Colonic mucosa (tissue), 4 donors: ENCODE results near the gene KDM5B. TPM values are rescaled to one million over a fixed set of nuclear protein-coding genes. Genes with fewer than 3 reads are reported as not detected.
"Not testable (repeated sequence)": the region's sequence is repeated elsewhere in the genome, so short reads cannot be mapped to it uniquely, and the experiment has no call there.

Source experiments
- DNase-seq: peaks from one replicate; pipeline ENCODE4 v3.0.0-alpha.2; 2020
- H3K27ac ChIP-seq: fragments of 200-600 bp; one replicate; pipeline ENCODE4 v1.8.0; 2021
- H3K27me3 ChIP-seq: fragments of 200-600 bp; one replicate; pipeline ENCODE4 v1.8.0; 2021
- H3K36me3 ChIP-seq: fragments of 200-600 bp; one replicate; pipeline ENCODE4 v1.8.0; 2021
- H3K4me1 ChIP-seq: fragments of 200-600 bp; one replicate; pipeline ENCODE4 v1.8.0; 2021; ENCODE audit warnings: mild to moderate bottlenecking
- H3K4me3 ChIP-seq: fragments of 200-600 bp; one replicate; pipeline ENCODE4 v1.8.0; 2021
- H3K9ac ChIP-seq, 2 donors: one replicate each; pipeline ENCODE4 v1.7.0; 2013; ENCODE audit warnings: control low read depth in 2 of 2, low read depth in 2 of 2, low read length in 2 of 2
- H3K9me3 ChIP-seq: fragments of 200-600 bp; one replicate; pipeline ENCODE4 v1.8.0; 2021
- intact Hi-C: fragments of 100-400 bp; cut with DNase I; formaldehyde crosslinking; loops from one replicate; pipeline ENCODE4 v1.14.1; 2022
- total RNA-seq, 2 donors: library from RNA; stranded (reverse); fragmentation: NEBNext Ultra II Directional in 1 of 2; extraction: Animal tissue kit (Norgen Biotek cat#: 25700) in 1 of 2; gene quantifications; one replicate each; pipeline ENCODE4 v1.2.1, GENCODE V29; 2021
- TF ChIP-seq, protein P1 (sequence below): fragments of 200-600 bp; IDR thresholded peaks from one replicate; pipeline ENCODE4 v1.8.0; 2022; ENCODE audit warnings: antibody characterized with exemption, mild to moderate bottlenecking
- donor health status: healthy.
- donor health status: DM: no; HTN: no; CAD: no.
- donor health status: DM: no; HTN: no; CAD: no.

Gene KDM5B
- total RNA-seq, 2 donors from 2014 or later = 70.1 to 93.4 TPM

- Histone ChIP-seq H3K27me3 (no peaks in the 10 kb centered on the region), H3K4me3 (no peak overlapping the region), H3K4me1 (no peaks in the 10 kb centered on the region), H3K27ac (no peak overlapping the region), H3K36me3 (no peaks in the 10 kb centered on the region), H3K9ac (no peak overlapping the region), H3K9me3 (no peaks in the 10 kb centered on the region)
- TF ChIP-seq, protein P1, sequence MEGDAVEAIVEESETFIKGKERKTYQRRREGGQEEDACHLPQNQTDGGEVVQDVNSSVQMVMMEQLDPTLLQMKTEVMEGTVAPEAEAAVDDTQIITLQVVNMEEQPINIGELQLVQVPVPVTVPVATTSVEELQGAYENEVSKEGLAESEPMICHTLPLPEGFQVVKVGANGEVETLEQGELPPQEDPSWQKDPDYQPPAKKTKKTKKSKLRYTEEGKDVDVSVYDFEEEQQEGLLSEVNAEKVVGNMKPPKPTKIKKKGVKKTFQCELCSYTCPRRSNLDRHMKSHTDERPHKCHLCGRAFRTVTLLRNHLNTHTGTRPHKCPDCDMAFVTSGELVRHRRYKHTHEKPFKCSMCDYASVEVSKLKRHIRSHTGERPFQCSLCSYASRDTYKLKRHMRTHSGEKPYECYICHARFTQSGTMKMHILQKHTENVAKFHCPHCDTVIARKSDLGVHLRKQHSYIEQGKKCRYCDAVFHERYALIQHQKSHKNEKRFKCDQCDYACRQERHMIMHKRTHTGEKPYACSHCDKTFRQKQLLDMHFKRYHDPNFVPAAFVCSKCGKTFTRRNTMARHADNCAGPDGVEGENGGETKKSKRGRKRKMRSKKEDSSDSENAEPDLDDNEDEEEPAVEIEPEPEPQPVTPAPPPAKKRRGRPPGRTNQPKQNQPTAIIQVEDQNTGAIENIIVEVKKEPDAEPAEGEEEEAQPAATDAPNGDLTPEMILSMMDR = no peak
- intact Hi-C loops = no loop called here
- no peak for DNase-seq
Observed at GRCh38 chr1:202837746-202838262, 29.6 kb upstream of the KDM5B start.

GRCh38 chr1:202836623-202837403 lies 28.6 kb upstream of the KDM5B start:
- intact Hi-C loops = no loop called here
- TF ChIP-seq, protein P1 = no peak
- H3K27me3 ChIP-seq = no peaks in the 10 kb centered on the region
- H3K4me3 ChIP-seq = no peak overlapping the region
- no peak overlapping the region for H3K27ac ChIP-seq
- H3K9ac ChIP-seq = no peak overlapping the region
- no peaks in the 10 kb centered on the region for H3K9me3 ChIP-seq
- no peaks in the 10 kb centered on the region for H3K4me1 ChIP-seq
- H3K36me3 ChIP-seq = no peaks in the 10 kb centered on the region
- no peak for DNase-seq

DNA sequence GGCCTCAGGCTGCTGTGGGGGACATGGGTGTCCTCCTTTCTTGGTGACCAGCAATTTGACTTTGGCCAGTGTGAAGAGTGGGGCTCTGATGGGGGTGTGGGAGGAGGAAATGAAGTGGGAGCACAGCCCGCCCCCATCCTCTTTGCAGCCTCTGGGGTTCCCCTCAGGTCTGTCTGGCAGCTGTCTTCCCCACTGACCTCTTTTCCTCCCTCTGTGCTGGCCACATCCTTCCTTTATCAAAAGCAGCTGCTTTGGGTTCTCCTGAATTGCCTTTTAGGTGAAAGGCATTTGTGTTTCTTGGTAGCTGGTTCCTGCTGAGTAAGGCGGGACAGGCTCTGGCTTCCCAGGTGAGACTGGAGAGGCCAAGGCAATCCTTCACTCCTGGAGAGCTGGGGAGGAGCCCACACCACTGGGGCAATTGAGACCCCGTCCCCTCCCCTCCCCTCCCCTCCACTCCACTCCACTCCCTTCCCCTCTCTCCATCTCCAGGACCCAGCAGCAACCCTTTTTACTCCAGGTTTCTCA lies 27.4 kb upstream of the KDM5B start:
- H3K9ac ChIP-seq = no peak overlapping the region
- H3K27ac ChIP-seq = no peak overlapping the region
- no peak overlapping the region for H3K4me3 ChIP-seq
- TF ChIP-seq, protein P1 = no peak
- no peaks in the 10 kb centered on the region for H3K9me3 ChIP-seq
- intact Hi-C loops = no loop called here
- no peaks in the 10 kb centered on the region for H3K36me3 ChIP-seq
- no peaks in the 10 kb centered on the region for H3K4me1 ChIP-seq
- no peak for DNase-seq
- no peaks in the 10 kb centered on the region for H3K27me3 ChIP-seq

- TF ChIP-seq, protein P1 = no peak
- Histone ChIP-seq H3K4me1 (no peaks in the 10 kb centered on the region), H3K27ac (no peak overlapping the region), H3K36me3 (no peaks in the 10 kb centered on the region), H3K4me3 (no peak overlapping the region), H3K9me3 (no peaks in the 10 kb centered on the region), H3K9ac (no peak overlapping the region), H3K27me3 (no peaks in the 10 kb centered on the region)
- intact Hi-C loops = no loop called here
- no peak for DNase-seq
Observed at GRCh38 chr1:202834771-202835547, 26.7 kb upstream of the KDM5B start.

DNA sequence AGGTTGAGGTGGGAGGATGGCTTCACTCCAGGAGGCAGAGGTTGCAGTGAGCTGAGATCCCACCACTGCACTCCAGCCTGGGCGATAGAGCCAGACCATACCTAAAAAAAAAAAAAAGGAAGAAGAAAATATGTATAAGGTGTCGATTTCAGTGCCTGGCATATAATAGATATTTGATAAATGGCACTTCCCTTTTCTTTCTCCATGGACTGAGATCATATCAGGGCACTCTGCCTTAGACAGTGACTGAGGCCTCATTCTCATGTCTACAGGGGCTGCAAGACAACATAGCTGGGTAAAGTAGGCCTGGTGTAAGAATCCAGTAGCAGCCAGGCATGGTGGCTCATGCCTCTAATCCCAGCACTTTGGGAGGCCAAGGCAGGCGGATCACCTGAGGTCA lies 23.7 kb upstream of the KDM5B start:
- intact Hi-C loops = no loop called here
- TF ChIP-seq, protein P1 = no peak
- no peak overlapping the region for H3K4me3 ChIP-seq
- H3K27me3 ChIP-seq = no peaks in the 10 kb centered on the region
- no peaks in the 10 kb centered on the region for H3K36me3 ChIP-seq
- DNase-seq = no peak
- H3K9me3 ChIP-seq = no peaks in the 10 kb centered on the region
- H3K4me1 ChIP-seq = no peaks in the 10 kb centered on the region
- no peak overlapping the region for H3K27ac ChIP-seq
- H3K9ac ChIP-seq = no peak overlapping the region

DNA sequence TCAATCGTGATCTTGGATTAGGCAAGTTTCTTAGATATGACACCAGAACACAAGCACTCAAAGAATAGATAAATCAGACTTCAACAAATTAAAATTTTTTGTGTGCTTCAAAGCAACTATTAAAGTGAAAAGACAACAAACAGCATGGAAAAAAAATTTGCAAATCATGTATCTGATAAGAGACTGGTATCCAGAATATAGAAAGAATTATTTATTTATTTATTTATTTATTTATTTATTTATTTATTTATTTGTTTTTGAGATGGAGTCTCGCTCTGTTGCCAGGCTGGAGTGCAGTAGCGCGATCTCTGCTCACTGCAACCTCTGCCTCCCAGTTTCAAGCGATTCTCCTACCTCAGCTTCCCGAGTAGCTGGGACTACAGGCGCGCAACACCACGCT lies 21.0 kb upstream of the KDM5B start:
- H3K9ac ChIP-seq, H3K9me3 ChIP-seq, H3K4me3 ChIP-seq, H3K4me1 ChIP-seq, intact Hi-C loops, H3K27me3 ChIP-seq, H3K27ac ChIP-seq, DNase-seq, H3K36me3 ChIP-seq: not testable (repeated sequence)
